ENCODE measurements around the gene PTPN11. TPM values are rescaled to one million over a fixed set of nuclear protein-coding genes. Genes with fewer than 3 reads are reported as not detected.

PTPN11 gene
- polyA plus RNA-seq, 1 donor (not counting 4 experiments of a cell fraction or from before 2014, with no cell fraction given), result 95.3 TPM

GRCh38 chr12:112422531-112422930 lies 3.8 kb downstream of the PTPN11 start:
- peaks cover 10% of the 10 kb centered on the region for H3K4me1 ChIP-seq (ENCODE audit: control insufficient read depth, extremely low read depth, insufficient read depth, low read length)
- H3K9me1 ChIP-seq (ENCODE audit: control insufficient read depth, extremely low read depth, insufficient read depth, low read length), result no peaks in the 10 kb centered on the region
- H3K27me3 ChIP-seq (ENCODE audit: control insufficient read depth, extremely low read depth, insufficient read depth, low read length), result no peaks in the 10 kb centered on the region
- no peak overlapping the region for H3K4me2 ChIP-seq (ENCODE audit: control insufficient read depth, extremely low read depth, insufficient read depth, low read depth, low read length)
- H3K27ac ChIP-seq (ENCODE audit: control insufficient read depth, insufficient read depth, low read length), result no peak overlapping the region
- no peak overlapping the region for H3K4me3 ChIP-seq (ENCODE audit: control insufficient read depth in 2 of 3, extremely low read depth in 1 of 3, insufficient read depth in 2 of 3, low read depth in 1 of 3, low read length in 3 of 3)
- H3K9me3 ChIP-seq (ENCODE audit: control insufficient read depth, low read depth, low read length), result no peaks in the 10 kb centered on the region
- peaks cover 0 to 4% of the 10 kb centered on the region in 2 experiments for H3K36me3 ChIP-seq (ENCODE audit: control insufficient read depth in 2 of 2, extremely low read depth in 1 of 2, insufficient read depth in 2 of 2, low read length in 2 of 2)
- H2AFZ ChIP-seq (ENCODE audit: control insufficient read depth, low read length), result no peak overlapping the region
- H3K79me2 ChIP-seq (ENCODE audit: control insufficient read depth, insufficient read depth, low read length), result peaks cover 82% of the 10 kb centered on the region
- no peak overlapping the region for H3K9ac ChIP-seq (ENCODE audit: control insufficient read depth, extremely low read depth, insufficient read depth, low read length)
- DNase-seq (ENCODE audit: low read depth, low spot score) (no peak), FAIRE-seq (no peak)
- dilution Hi-C loops (cut with MboI; ENCODE audit: extremely low pct_ligation_motif_present, low sequenced_read_pairs), result no loop called here
- TF ChIP-seq CTCF (optimal IDR thresholded peaks at IDR 0.05 in 1 of 3, IDR thresholded peaks at IDR 0.05 in 1 of 3, conservative IDR thresholded peaks at IDR 0.05 in 1 of 3; ENCODE audit: extremely low read depth in 1 of 3, insufficient read depth in 2 of 3, low read length in 3 of 3), result no peak
- TF ChIP-seq EZH2 (IDR thresholded peaks at IDR 0.05; ENCODE audit: low read length), result no peak
- H4K20me1 ChIP-seq (ENCODE audit: control insufficient read depth, extremely low read depth, insufficient read depth, low read length), result peaks cover 5% of the 10 kb centered on the region

DNA sequence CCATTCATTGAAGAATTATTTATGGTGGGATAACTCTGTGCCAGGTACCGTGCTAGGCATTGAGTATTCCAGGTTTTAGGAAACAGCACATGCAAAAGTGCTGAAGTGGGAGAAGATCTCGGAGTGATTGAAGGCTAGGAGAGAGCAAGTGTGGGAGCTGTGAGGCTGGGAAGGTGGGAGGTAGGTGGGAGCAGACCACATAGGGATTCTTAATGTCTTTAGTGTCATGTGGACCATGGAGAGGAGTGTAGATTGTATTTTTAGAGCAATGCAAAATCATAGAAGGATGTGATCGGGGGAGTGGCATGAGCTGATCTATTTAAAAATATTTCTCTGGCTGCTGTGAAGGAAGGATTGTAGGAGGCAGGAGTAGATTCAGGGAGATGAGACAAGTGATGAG lies 5.4 kb downstream of the PTPN11 start:
- Histone ChIP-seq H3K79me2 (ENCODE audit: control insufficient read depth, insufficient read depth, low read length) (peaks cover 94% of the 10 kb centered on the region), H3K9me1 (ENCODE audit: control insufficient read depth, extremely low read depth, insufficient read depth, low read length) (no peaks in the 10 kb centered on the region), H3K27ac (ENCODE audit: control insufficient read depth, insufficient read depth, low read length) (no peak overlapping the region), H3K4me1 (ENCODE audit: control insufficient read depth, extremely low read depth, insufficient read depth, low read length) (peaks cover 10% of the 10 kb centered on the region), H3K36me3 (ENCODE audit: control insufficient read depth in 2 of 2, extremely low read depth in 1 of 2, insufficient read depth in 2 of 2, low read length in 2 of 2) (peaks cover 0 to 4% of the 10 kb centered on the region in 2 experiments), H3K4me3 (ENCODE audit: control insufficient read depth in 2 of 3, extremely low read depth in 1 of 3, insufficient read depth in 2 of 3, low read depth in 1 of 3, low read length in 3 of 3) (no peak overlapping the region), H3K27me3 (ENCODE audit: control insufficient read depth, extremely low read depth, insufficient read depth, low read length) (no peaks in the 10 kb centered on the region), H2AFZ (ENCODE audit: control insufficient read depth, low read length) (no peak overlapping the region), H4K20me1 (ENCODE audit: control insufficient read depth, extremely low read depth, insufficient read depth, low read length) (peaks cover 5% of the 10 kb centered on the region), H3K9me3 (ENCODE audit: control insufficient read depth, low read depth, low read length) (no peaks in the 10 kb centered on the region), H3K9ac (ENCODE audit: control insufficient read depth, extremely low read depth, insufficient read depth, low read length) (no peak overlapping the region), H3K4me2 (ENCODE audit: control insufficient read depth, extremely low read depth, insufficient read depth, low read depth, low read length) (no peak overlapping the region)
- FAIRE-seq (no peak), DNase-seq (ENCODE audit: low read depth, low spot score) (no peak)
- dilution Hi-C loops (cut with MboI; ENCODE audit: extremely low pct_ligation_motif_present, low sequenced_read_pairs), result no loop called here
- no peak for TF ChIP-seq CTCF (optimal IDR thresholded peaks at IDR 0.05 in 1 of 3, IDR thresholded peaks at IDR 0.05 in 1 of 3, conservative IDR thresholded peaks at IDR 0.05 in 1 of 3; ENCODE audit: extremely low read depth in 1 of 3, insufficient read depth in 2 of 3, low read length in 3 of 3)
- TF ChIP-seq EZH2 (IDR thresholded peaks at IDR 0.05; ENCODE audit: low read length), result no peak
